Neuronal stem cell (in vitro differentiated cells): ENCODE results near the gene SSBP4.

Source experiments
- DNase-seq: peaks from one replicate; pipeline ENCODE4 v3.0.0-alpha.2; 2013; ENCODE audit warnings: low spot score
- H2AFZ ChIP-seq: one replicate; pipeline ENCODE4 v1.6.1; 2013; ENCODE audit warnings: mild to moderate bottlenecking, low read length, inconsistent platforms
- H2AK5ac ChIP-seq: 2 replicates; pipeline ENCODE4 v1.6.1; 2013; ENCODE audit warnings: low read depth, mild to moderate bottlenecking, inconsistent platforms, low read length, moderate library complexity, mixed read lengths
- H2BK120ac ChIP-seq: 2 replicates; pipeline ENCODE4 v1.6.1; 2013; ENCODE audit warnings: low read depth, mild to moderate bottlenecking, inconsistent platforms, low read length, moderate library complexity, mixed read lengths
- H2BK12ac ChIP-seq: one replicate; pipeline ENCODE4 v1.6.1; 2013; ENCODE audit warnings: low read length, inconsistent platforms
- H2BK15ac ChIP-seq: 2 replicates; pipeline ENCODE4 v1.6.1; 2013; ENCODE audit warnings: mild to moderate bottlenecking, low read length, inconsistent platforms, mixed read lengths
- H2BK5ac ChIP-seq: one replicate; pipeline ENCODE4 v1.6.1; 2013; ENCODE audit warnings: inconsistent platforms, mild to moderate bottlenecking, low read length, moderate library complexity
- H3K14ac ChIP-seq: one replicate; pipeline ENCODE4 v1.6.1; 2013; ENCODE audit warnings: low read length, inconsistent platforms
- H3K18ac ChIP-seq: 2 replicates; pipeline ENCODE4 v1.6.1; 2013; ENCODE audit warnings: low read length, inconsistent platforms
- H3K23ac ChIP-seq: 2 replicates; pipeline ENCODE4 v1.6.1; 2013; ENCODE audit warnings: low read depth, mild to moderate bottlenecking, mixed read lengths, low read length, inconsistent platforms; ENCODE audit not compliant: poor library complexity
- H3K27ac ChIP-seq: replicated peaks from 3 replicates; pipeline ENCODE4 v1.5.1; 2013; ENCODE audit warnings: low read length, inconsistent platforms
- H3K27me3 ChIP-seq, 3 experiments: 2 replicates each; pipeline ENCODE4 v1.6.1; 2013; ENCODE audit warnings: low read length in 3 of 3, mild to moderate bottlenecking in 2 of 3, inconsistent platforms in 1 of 3, low read depth in 1 of 3, mixed read lengths in 1 of 3, moderate library complexity in 1 of 3; ENCODE audit not compliant: control insufficient read depth in 3 of 3, insufficient read depth in 3 of 3
- H3K36me3 ChIP-seq, 2 donors: replicated peaks in 1 of 2; 2 replicates each; pipeline ENCODE4 v1.6.1; 2013; ENCODE audit warnings: low read length in 2 of 2; ENCODE audit not compliant: control insufficient read depth in 2 of 2, insufficient read depth in 2 of 2
- H3K4ac ChIP-seq: 2 replicates; pipeline ENCODE4 v1.6.1; 2013; ENCODE audit warnings: inconsistent platforms, mild to moderate bottlenecking, low read length, moderate library complexity
- H3K4me1 ChIP-seq, 2 donors: 1 replicate in 1 of 2; 2 replicates in 1 of 2; pipeline ENCODE4 v1.6.1; 2013; ENCODE audit warnings: low read length in 2 of 2, low read depth in 1 of 2; ENCODE audit not compliant: control insufficient read depth in 2 of 2, insufficient read depth in 1 of 2
- H3K4me2 ChIP-seq: one replicate; pipeline ENCODE4 v1.6.1; 2013; ENCODE audit warnings: mild to moderate bottlenecking, low read length, inconsistent platforms; ENCODE audit not compliant: insufficient read depth, poor library complexity, severe bottlenecking
- H3K4me3 ChIP-seq, 2 donors: 2 replicates each; pipeline ENCODE4 v1.5.1; 2013; ENCODE audit warnings: low read length in 2 of 2, mild to moderate bottlenecking in 2 of 2, inconsistent platforms in 1 of 2, moderate library complexity in 1 of 2
- H3K79me1 ChIP-seq: one replicate; pipeline ENCODE4 v1.6.1; 2013; ENCODE audit warnings: low read depth, mild to moderate bottlenecking, inconsistent platforms, low read length, moderate library complexity
- H3K9ac ChIP-seq: one replicate; pipeline ENCODE4 v1.6.1; 2013; ENCODE audit warnings: mild to moderate bottlenecking, low read depth, low read length, inconsistent platforms; ENCODE audit not compliant: poor library complexity
- H3K9me3 ChIP-seq, 2 donors: replicated peaks in 1 of 2; 2 replicates each; pipeline versions ENCODE3 to v1.6.1; 2013; ENCODE audit warnings: low read length in 2 of 2, mild to moderate bottlenecking in 2 of 2, inconsistent platforms in 1 of 2, low read depth in 1 of 2, mixed read lengths in 1 of 2, moderate library complexity in 1 of 2; ENCODE audit not compliant: control insufficient read depth in 2 of 2, insufficient read depth in 1 of 2
- H4K8ac ChIP-seq: one replicate; pipeline ENCODE4 v1.6.1; 2013; ENCODE audit warnings: low read depth, mild to moderate bottlenecking, inconsistent platforms, low read length, moderate library complexity
- H4K91ac ChIP-seq: one replicate; pipeline ENCODE4 v1.6.1; 2013; ENCODE audit warnings: low read length, low read depth, mild to moderate bottlenecking, inconsistent platforms; ENCODE audit not compliant: poor library complexity
- WGBS, 2 donors: extraction: QIAGEN DNeasy Blood & Tissue Kit; methylation state at CpG; one replicate each; pipeline ENCODE4 v1.1.7; 2013; ENCODE audit warnings: missing lambda C conversion rate in 2 of 2, mixed read lengths in 1 of 2; ENCODE audit not compliant: insufficient read length in 2 of 2, insufficient replicate concordance in 1 of 2; ENCODE audit errors: extremely low coverage in 2 of 2; 5-methylcytosine and 5-hydroxymethylcytosine counted together

Gene SSBP4

GRCh38 chr19:18433735-18434398, 14.7 kb downstream of the SSBP4 start:
- peak overlapping the region; percentile 55 for H3K23ac ChIP-seq
- H3K9me3 ChIP-seq: no peaks in the 10 kb centered on the region
- peak overlapping the region; percentile 98 for H2BK120ac ChIP-seq
- peak overlapping the region; percentile 64 for H3K18ac ChIP-seq
- peak overlapping the region in 1 of 2 donors; percentile 18 for H3K4me3 ChIP-seq
- no peak overlapping the region for H2BK15ac ChIP-seq
- H3K4me2 ChIP-seq: peak overlapping the region; percentile 66
- no peaks in the 10 kb centered on the region for H3K27me3 ChIP-seq
- H2BK5ac ChIP-seq: no peak overlapping the region
- no peak overlapping the region for H4K8ac ChIP-seq
- H3K36me3 ChIP-seq: peaks cover 19 to 54% of the 10 kb centered on the region in 2 donors
- peak overlapping the region; percentile 100 for H2AK5ac ChIP-seq
- no peak overlapping the region for H3K4ac ChIP-seq
- no peak overlapping the region for H4K91ac ChIP-seq
- WGBS, 2 donors: no CpG with 5 or more reads among the region's 60 CpGs
- H3K4me1 ChIP-seq: peaks cover 38 to 47% of the 10 kb centered on the region in 2 donors
- no peak overlapping the region for H2BK12ac ChIP-seq
- no peak for DNase-seq
- peak overlapping the region; percentile 60 for H3K9ac ChIP-seq
- no peak overlapping the region for H3K27ac ChIP-seq
- H3K79me1 ChIP-seq: peaks cover 14% of the 10 kb centered on the region
- H2AFZ ChIP-seq: no peak overlapping the region
- no peak overlapping the region for H3K14ac ChIP-seq

- no peak overlapping the region for H3K4me3 ChIP-seq
- H3K4me1 ChIP-seq: peaks cover 43 to 49% of the 10 kb centered on the region in 2 donors
Observed at GRCh38 chr19:18434411-18435175, 15.4 kb downstream of the SSBP4 start.

GRCh38 chr19:18435178-18435841, 16.1 kb downstream of the SSBP4 start:
- Histone ChIP-seq H3K4me3 (no peak overlapping the region), H3K36me3 (peaks cover 19 to 53% of the 10 kb centered on the region in 2 donors), H2BK120ac (no peak overlapping the region), H4K91ac (no peak overlapping the region), H3K27me3 (no peaks in the 10 kb centered on the region), H3K4ac (no peak overlapping the region), H3K4me2 (no peak overlapping the region), H3K9ac (no peak overlapping the region), H2BK5ac (no peak overlapping the region), H3K14ac (no peak overlapping the region), H4K8ac (no peak overlapping the region), H3K9me3 (no peaks in the 10 kb centered on the region), H3K79me1 (peaks cover 14% of the 10 kb centered on the region), H3K27ac (no peak overlapping the region), H2BK12ac (no peak overlapping the region), H3K4me1 (peaks cover 44 to 49% of the 10 kb centered on the region in 2 donors), H2AFZ (no peak overlapping the region), H2BK15ac (no peak overlapping the region), H3K23ac (peak overlapping the region; percentile 65), H3K18ac (no peak overlapping the region), H2AK5ac (peak overlapping the region; percentile 83)
- WGBS, 2 donors: no CpG with 5 or more reads among the region's 49 CpGs
- DNase-seq: no peak

More at GRCh38 chr19:18434411-18435175, 15.4 kb downstream of the SSBP4 start:
- H3K18ac ChIP-seq: no peak overlapping the region
- H3K23ac ChIP-seq: peak overlapping the region; percentile 55
- no peak overlapping the region for H2BK12ac ChIP-seq
- peak overlapping the region; percentile 66 for H3K4me2 ChIP-seq
- H2BK5ac ChIP-seq: no peak overlapping the region
- no peaks in the 10 kb centered on the region for H3K9me3 ChIP-seq
- no peak overlapping the region for H3K14ac ChIP-seq
- no peak overlapping the region for H2AFZ ChIP-seq
- peaks cover 14% of the 10 kb centered on the region for H3K79me1 ChIP-seq
- H2AK5ac ChIP-seq: peak overlapping the region; percentile 83
- H3K9ac ChIP-seq: no peak overlapping the region
- H3K36me3 ChIP-seq: peaks cover 19 to 54% of the 10 kb centered on the region in 2 donors
- H3K27me3 ChIP-seq: no peaks in the 10 kb centered on the region
- no peak overlapping the region for H2BK15ac ChIP-seq
- H3K4ac ChIP-seq: no peak overlapping the region
- no peak overlapping the region for H2BK120ac ChIP-seq
- no peak overlapping the region for H4K8ac ChIP-seq
- no peak overlapping the region for H3K27ac ChIP-seq
- WGBS, 2 donors: no CpG with 5 or more reads among the region's 21 CpGs
- no peak overlapping the region for H4K91ac ChIP-seq
- no peak for DNase-seq
